Tibial nerve (tissue), 4 donors: ENCODE data around the gene MAGI1. TPM values are rescaled to one million over a fixed set of nuclear protein-coding genes. Genes with fewer than 3 reads are reported as not detected.
"Not testable (repeated sequence)": the region's sequence is repeated elsewhere in the genome, so short reads cannot be mapped to it uniquely, and the experiment has no call there.

Source experiments
- DNase-seq, 2 donors: peaks; one replicate each; pipeline ENCODE4 v3.0.0-alpha.2; 2019; ENCODE audit warnings: low spot score in 2 of 2
- H3K27ac ChIP-seq, 4 donors: fragments of 200-600 bp; sonication (generic) in 3 of 4; one replicate each; pipeline ENCODE4 v1.5.1; 2017 to 2019; ENCODE audit warnings: mild to moderate bottlenecking in 1 of 4
- H3K27me3 ChIP-seq, 2 donors: fragments of 200-600 bp; sonication (generic) in 1 of 2; one replicate each; pipeline versions ENCODE4 v1.5.1 to v1.6.0; 2017 to 2019
- H3K36me3 ChIP-seq, 3 donors: fragments of 200-600 bp; sonication (generic); one replicate each; pipeline ENCODE4 v1.5.1; 2018 to 2019
- H3K4me1 ChIP-seq, 4 donors: fragments of 200-600 bp; sonication (generic) in 3 of 4; one replicate each; pipeline ENCODE4 v1.5.1; 2017 to 2019
- H3K4me3 ChIP-seq, 4 donors: fragments of 200-600 bp; sonication (generic) in 3 of 4; one replicate each; pipeline ENCODE4 v1.5.1; 2017 to 2019; ENCODE audit warnings: mild to moderate bottlenecking in 1 of 4, moderate library complexity in 1 of 4
- H3K9me3 ChIP-seq, 4 donors: fragments of 200-600 bp; sonication (generic) in 3 of 4; one replicate each; pipeline ENCODE4 v1.5.1; 2017 to 2019
- CTCF ChIP-seq, 5 experiments: fragments of 200-600 bp in 3 of 5; fragments of 450-650 bp in 2 of 5; sonication (generic) in 3 of 5; IDR thresholded peaks; one replicate each; pipeline ENCODE4 v1.5.1; 2016 to 2019; ENCODE audit warnings: antibody characterized with exemption in 5 of 5, mild to moderate bottlenecking in 3 of 5, moderate library complexity in 2 of 5
- EP300 ChIP-seq, 2 donors: sonication (generic); formaldehyde crosslinking; IDR thresholded peaks; one replicate each; pipeline ENCODE4 v1.6.1; 2017; ENCODE audit warnings: antibody characterized with exemption in 2 of 2, mild to moderate bottlenecking in 1 of 2
- POLR2A ChIP-seq, 2 donors: fragments of 450-650 bp; IDR thresholded peaks; one replicate each; pipeline ENCODE4 v1.6.1; 2017; ENCODE audit warnings: antibody characterized with exemption in 2 of 2, mild to moderate bottlenecking in 2 of 2, moderate library complexity in 2 of 2
- WGBS, 2 donors: methylation state at CpG; one replicate each; pipeline ENCODE4 v1.1.5; 2018; 5-methylcytosine and 5-hydroxymethylcytosine counted together
- total RNA-seq, 4 donors: library from RNA; depleted of rRNA; stranded (reverse); fragments of >200 nt; gene quantifications; one replicate each; pipeline ENCODE4 v1.1.0, GENCODE V29; 2016

MAGI1 gene
- total RNA-seq, 4 donors from 2014 or later, result 30.6 to 52.8 (median 36.1) TPM

- no peaks in the 10 kb centered on the region for H3K9me3 ChIP-seq
- 46 to 57% methylated on average over 2 of the region's 2 CpGs for WGBS, 2 donors
- H3K4me1 ChIP-seq, result peaks cover 0 to 36% (median 3%) of the 10 kb centered on the region in 4 donors
- DNase-seq, result no peak
- no peak overlapping the region for H3K4me3 ChIP-seq
- H3K27ac ChIP-seq, result peak overlapping the region in 2 of 4 donors; percentile 81 to 85
- no peaks in the 10 kb centered on the region for H3K36me3 ChIP-seq
- H3K27me3 ChIP-seq, result no peaks in the 10 kb centered on the region
- TF ChIP-seq POLR2A (IDR thresholded peaks at IDR 0.05) (no peak), CTCF (IDR thresholded peaks at IDR 0.05) (no peak), EP300 (IDR thresholded peaks at IDR 0.05) (no peak)
These were observed 488.6 kb downstream of the MAGI1 start for GRCh38 chr3:65550137-65550536.

GRCh38 chr3:65549626-65549959 is 489.1 kb downstream of the MAGI1 start:
- TF ChIP-seq EP300 (IDR thresholded peaks at IDR 0.05) (no peak), CTCF (IDR thresholded peaks at IDR 0.05) (no peak), POLR2A (IDR thresholded peaks at IDR 0.05) (no peak)
- H3K4me3 ChIP-seq, result peak overlapping the region; percentile 33 to 66 (median 41)
- H3K27me3 ChIP-seq, result no peaks in the 10 kb centered on the region
- no peaks in the 10 kb centered on the region for H3K36me3 ChIP-seq
- DNase-seq, result no peak
- 27 to 36% methylated on average over 5 to 9 of the region's 9 CpGs for WGBS, 2 donors
- no peaks in the 10 kb centered on the region for H3K9me3 ChIP-seq
- peak overlapping the region; percentile 21 to 85 (median 72) for H3K27ac ChIP-seq
- peaks cover 0 to 38% (median 4%) of the 10 kb centered on the region in 4 donors for H3K4me1 ChIP-seq

GRCh38 chr3:65548848-65549625 is 489.7 kb downstream of the MAGI1 start:
- Histone ChIP-seq H3K36me3 (no peaks in the 10 kb centered on the region), H3K27ac (peak overlapping the region; percentile 21 to 85 (median 72)), H3K4me1 (peaks cover 0 to 38% (median 4%) of the 10 kb centered on the region in 4 donors), H3K9me3 (no peaks in the 10 kb centered on the region), H3K4me3 (peak overlapping the region; percentile 33 to 66 (median 41)), H3K27me3 (no peaks in the 10 kb centered on the region)
- DNase-seq, result no peak
- TF ChIP-seq CTCF (IDR thresholded peaks at IDR 0.05) (no peak), POLR2A (IDR thresholded peaks at IDR 0.05) (no peak), EP300 (IDR thresholded peaks at IDR 0.05) (no peak)
- WGBS, 2 donors, result 2 to 3% methylated on average over 62 to 63 of the region's 71 CpGs

- H3K4me3 ChIP-seq, result no peak overlapping the region
- H3K9me3 ChIP-seq, result no peaks in the 10 kb centered on the region
- peaks cover 0 to 38% (median 4%) of the 10 kb centered on the region in 4 donors for H3K4me1 ChIP-seq
- TF ChIP-seq EP300 (IDR thresholded peaks at IDR 0.05) (no peak), POLR2A (IDR thresholded peaks at IDR 0.05) (no peak), CTCF (IDR thresholded peaks at IDR 0.05) (no peak)
- 58 to 73% methylated on average over 1 of the region's 1 CpG for WGBS, 2 donors
- H3K36me3 ChIP-seq, result no peaks in the 10 kb centered on the region
- no peak for DNase-seq
- no peaks in the 10 kb centered on the region for H3K27me3 ChIP-seq
- H3K27ac ChIP-seq, result no peak overlapping the region
These were observed 493.3 kb downstream of the MAGI1 start for GRCh38 chr3:65545429-65545828.

- not testable (repeated sequence) for H3K27ac ChIP-seq, DNase-seq, H3K36me3 ChIP-seq, H3K4me3 ChIP-seq, H3K27me3 ChIP-seq, H3K9me3 ChIP-seq
- H3K4me1 ChIP-seq, result peaks cover 0 to 21% (median 4%) of the 10 kb centered on the region in 4 donors
- WGBS, 2 donors, result 86 to 96% methylated on average over 1 of the region's 1 CpG
These were observed 495.3 kb downstream of the MAGI1 start for GRCh38 chr3:65543391-65543790.
